Fibroblast of skin of abdomen (primary cell): ENCODE measurements around the gene PYGM. TPM values are rescaled to one million over a fixed set of nuclear protein-coding genes. Genes with fewer than 3 reads are reported as not detected.

ENCODE experiments used
- DNase-seq: peaks from one replicate; pipeline ENCODE4 v3.0.0-alpha.2; 2013
- polyA plus RNA-seq, 2 experiments: library from polyadenylated mRNA; unstranded; fragments of 120-200 nt; gene quantifications; one replicate each; pipeline ENCODE4 v1.2.1, GENCODE V29; 2013; ENCODE audit not compliant: insufficient read length in 2 of 2

PYGM gene
- 1.2 TPM for polyA plus RNA-seq (2013, experiment 1 of 2; ENCODE audit: insufficient read length)
- polyA plus RNA-seq (2013, experiment 2 of 2; ENCODE audit: insufficient read length) = 1.2 TPM

GRCh38 chr11:64759722-64760719, at the start of gene PYGM:
Gene PYGM (minus strand): TSS chr11:64759974. CDS start chr11:64759898, 76 bp downstream.
- DNase-seq = peak; percentile 28

- no peak for DNase-seq
Measured at GRCh38 chr11:64805481-64805880, 45.7 kb upstream of the PYGM start.

DNA sequence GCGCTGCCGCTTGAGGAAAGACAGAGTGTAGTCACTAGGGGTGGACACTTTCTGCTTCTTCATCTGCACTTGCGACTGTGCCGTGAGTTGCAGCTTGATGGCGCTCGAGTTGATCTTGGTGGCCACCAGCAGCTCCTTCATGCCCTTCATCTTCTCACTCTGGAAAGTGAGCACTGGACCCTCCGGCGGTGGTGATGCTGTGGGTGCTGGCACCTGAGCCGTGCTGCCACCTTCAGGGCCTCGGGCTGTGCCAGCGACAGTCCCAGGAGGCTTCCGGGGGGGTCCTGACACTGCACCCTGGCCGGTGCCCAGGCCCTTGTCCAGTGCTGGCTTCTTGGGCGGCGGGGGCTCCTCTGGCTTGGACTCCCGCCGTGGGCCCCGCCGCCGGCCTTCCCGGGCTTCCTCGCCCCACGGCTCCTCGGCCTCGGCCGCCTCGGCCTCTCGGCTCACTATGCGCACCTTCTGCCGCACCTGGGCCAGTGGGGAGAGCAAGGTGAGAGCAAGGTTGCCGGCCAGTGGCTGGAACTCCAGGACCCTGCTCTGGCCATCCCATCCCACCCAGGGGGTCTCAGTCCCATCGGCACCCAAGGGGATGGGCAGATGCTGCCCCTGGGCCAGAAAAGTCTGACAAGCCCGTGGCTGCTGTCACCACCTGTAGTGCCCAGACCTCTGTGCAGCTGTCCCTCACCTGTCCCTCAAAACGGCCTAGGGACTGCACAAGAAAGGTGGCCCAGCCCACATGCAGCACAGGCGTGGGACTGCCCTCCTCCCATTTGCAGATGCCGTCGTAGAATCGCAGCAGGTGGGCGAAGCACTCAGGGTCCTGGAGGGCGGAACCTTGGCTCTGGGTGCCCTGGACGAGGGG, 44.8 kb upstream of the PYGM start:
- DNase-seq = no peak

- no peak for DNase-seq
Measured at GRCh38 chr11:64803846-64804345, 44.1 kb upstream of the PYGM start.

GRCh38 chr11:64803158-64803845, 43.5 kb upstream of the PYGM start, which contains the start of gene MAP4K2:
Gene MAP4K2 (minus strand): TSS chr11:64803214. CDS start chr11:64803149, 65 bp downstream.
- peak; percentile 84 for DNase-seq

DNA sequence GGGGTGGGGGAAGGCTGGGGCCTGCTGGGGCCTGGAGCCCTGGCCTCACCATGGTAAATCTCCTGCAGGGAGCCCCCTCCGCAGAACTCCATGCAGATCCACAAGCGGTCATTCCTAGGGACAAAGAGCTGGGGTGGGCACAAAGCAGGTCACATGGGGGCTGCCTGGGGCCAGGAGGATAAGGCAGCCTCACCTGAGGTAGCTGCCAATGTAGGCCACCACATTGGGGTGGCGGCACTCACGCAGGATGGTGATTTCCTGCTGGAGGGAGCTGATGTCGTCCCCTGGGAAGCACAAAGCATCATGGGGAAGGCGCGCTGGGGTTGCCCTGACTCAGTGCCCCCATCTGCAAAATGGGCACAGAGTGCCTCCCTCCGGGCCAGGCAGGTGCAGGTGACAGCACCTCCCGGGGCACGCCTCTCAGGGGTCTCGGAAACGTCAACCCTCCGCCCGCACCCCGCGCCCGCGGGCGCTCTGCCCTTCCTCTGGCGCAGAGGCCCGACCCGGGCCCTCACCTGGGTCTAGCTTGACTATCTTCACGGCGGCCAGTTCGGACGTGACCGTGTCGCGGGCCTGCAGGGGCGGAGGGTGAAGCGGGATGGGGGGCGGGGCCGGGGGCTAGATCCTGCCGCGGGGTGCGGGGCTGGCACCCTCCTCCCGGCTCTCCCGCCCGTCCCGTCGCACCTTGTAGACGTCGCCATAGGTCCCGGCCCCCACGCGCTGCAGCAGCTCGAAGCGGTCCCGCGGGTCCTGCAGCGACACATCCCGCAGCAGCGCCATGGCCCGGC, 42.8 kb upstream of the PYGM start:
- DNase-seq = no peak

GRCh38 chr11:64801561-64802369, 42.0 kb upstream of the PYGM start:
- no peak for DNase-seq

- no peak for DNase-seq
Measured at GRCh38 chr11:64801158-64801464, 41.3 kb upstream of the PYGM start.

GRCh38 chr11:64800303-64801157, 40.8 kb upstream of the PYGM start:
- DNase-seq = no peak

DNA sequence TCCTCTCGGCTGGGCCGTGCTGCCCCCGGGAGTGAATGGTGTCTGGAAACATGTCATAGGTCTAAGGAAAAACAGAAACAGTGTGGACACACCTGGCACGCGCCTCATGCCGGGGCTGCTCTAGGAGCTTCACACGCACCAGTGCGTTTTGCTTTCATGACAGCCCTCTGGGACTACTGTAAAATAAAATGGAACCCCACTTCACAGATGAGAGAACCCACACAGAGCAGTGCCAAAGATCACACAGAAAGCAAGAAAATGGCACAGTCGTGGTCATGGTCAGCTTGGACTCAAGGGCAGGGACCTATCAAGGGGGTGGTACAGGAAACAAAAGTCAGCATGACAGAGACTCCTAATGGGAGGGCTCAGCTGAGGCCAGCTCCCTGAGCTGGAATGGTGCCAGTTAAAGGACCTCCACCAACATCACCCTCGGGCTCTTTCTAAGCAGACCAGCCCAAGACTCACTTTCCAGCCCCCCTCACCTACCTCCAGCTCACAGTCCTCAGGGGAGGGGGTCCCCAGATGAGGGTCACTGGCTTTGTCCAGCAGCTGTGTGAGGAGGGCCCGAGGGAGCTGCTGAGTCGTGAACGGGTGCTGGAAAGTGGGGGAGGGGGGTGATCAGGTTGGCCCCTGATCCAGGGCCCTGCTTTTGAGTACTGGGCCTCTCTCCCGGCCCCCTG, 40.0 kb upstream of the PYGM start:
- DNase-seq = no peak

GRCh38 chr11:64799256-64799622, 39.5 kb upstream of the PYGM start:
- no peak for DNase-seq

- no peak for DNase-seq
Measured at GRCh38 chr11:64796757-64797541, 37.2 kb upstream of the PYGM start.

DNA sequence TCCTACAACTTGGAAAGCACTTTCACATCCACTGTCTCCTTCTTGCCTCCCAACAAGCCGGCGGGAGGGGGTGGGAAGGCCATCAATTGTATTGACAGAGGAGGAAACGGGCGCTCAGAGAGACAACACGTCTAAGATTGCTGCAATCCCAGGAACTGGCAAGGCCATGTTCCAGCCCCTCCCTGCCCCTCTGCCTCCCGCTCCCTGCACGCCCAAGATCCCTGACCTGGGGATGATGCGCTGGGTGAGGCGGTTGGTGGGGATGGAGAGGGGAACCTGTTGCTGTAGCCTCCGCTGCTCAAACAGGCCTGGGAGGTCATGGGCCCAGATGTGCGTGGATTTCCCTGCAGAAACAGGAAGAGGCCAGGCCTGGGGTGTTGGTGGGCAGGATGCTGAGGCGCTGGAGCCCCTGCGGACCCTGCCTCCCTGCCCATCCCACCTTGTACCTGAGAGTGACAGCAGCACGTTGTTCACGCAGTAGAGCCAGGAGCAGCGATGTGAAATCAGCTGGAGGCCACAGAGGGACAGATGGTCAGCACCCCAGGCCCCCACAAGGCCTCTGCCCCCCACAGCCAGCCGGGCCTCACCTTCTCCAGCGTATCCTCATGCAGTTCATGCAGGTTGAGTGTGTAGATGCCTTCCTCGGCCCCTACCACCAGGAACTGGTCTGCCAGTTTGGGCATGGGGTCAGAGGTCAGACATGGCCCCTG, 36.4 kb upstream of the PYGM start:
- DNase-seq = no peak

DNA sequence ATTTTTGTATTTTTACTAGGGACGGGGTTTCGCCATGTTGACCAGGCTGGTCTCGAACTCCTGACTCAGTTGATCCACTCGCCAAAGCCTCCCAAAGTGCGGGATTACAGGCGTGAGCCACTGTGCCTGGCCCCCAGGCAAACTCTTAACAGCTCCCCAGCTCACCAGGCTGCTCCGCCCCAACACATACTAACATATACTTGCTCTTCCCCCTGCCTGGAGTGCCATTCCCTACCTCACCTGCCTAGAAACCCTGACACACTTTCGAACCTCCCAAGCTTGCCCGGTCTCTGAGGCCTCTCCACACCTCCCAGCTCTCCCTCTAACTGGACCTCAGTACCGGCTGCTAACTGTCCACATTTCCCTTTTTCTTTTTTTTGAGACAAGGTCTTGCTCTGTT, 34.8 kb upstream of the PYGM start:
- no peak for DNase-seq

DNA sequence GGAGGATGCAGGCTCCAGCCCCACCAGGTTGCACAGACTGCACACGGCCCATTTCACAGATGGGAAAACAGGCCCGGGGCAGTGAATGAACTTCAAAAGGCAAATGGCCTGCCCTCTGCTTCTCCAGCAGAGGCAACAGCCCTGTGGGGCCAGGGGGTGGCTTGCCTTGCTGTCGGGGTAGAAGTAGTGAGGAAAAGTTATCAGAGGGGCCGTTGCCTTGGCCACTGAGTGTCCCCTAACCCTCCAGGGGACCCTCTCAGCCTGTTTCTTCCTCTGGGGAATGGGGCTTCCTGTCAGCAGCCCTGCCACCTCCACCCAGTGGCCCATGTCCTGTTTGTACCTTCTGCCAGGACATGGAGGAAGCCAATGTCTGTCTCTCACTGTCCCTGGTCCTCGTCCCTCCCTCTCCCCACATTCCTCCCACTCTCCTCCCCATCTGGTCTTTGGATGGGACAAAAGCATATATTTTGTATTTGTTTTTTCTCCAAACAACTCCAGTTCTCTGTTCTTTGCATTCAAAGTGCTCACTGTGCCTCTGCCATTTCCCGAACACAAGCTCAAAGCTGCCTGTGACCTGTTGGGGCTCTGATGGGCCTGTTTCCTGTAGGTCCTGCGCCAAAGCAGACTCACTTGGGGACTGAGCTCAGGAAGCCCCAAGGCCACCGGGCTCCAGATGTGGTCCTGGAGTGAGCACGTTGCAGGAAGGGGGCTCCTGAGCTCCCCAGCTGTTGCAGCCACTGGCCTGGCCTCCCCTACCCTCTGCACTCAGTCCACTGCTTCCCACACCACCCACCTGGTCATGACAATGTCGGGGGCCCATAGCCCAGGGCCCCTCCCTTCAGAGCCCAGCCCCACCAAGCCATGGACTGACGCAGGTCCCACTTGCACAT, 33.7 kb upstream of the PYGM start:
- no peak for DNase-seq

- DNase-seq = no peak
Measured at GRCh38 chr11:64792482-64792881, 32.7 kb upstream of the PYGM start.
